HCT116 (cell line): ENCODE data around the gene MLX. TPM values are rescaled to one million over a fixed set of nuclear protein-coding genes. Genes with fewer than 3 reads are reported as not detected.

Source experiments
- ATAC-seq: fragments of 200-7000 bp; cut with Tn5 transposase; 2 replicates; pipeline ENCODE4 v1.9.1; 2020; ENCODE audit warnings: mild to moderate bottlenecking, moderate library complexity
- BruUV-seq: library from RNA; stranded (reverse); fragments of 400-500 nt; replicated peaks from 2 replicates; lab custom pipeline; 2021; lab: Mats Ljungman, UMichigan
- CTCF ChIA-PET: fragments of 300-600 bp; sonication (Branson Sonifier 250); formaldehyde crosslinking; loops from one replicate; lab custom pipeline; 2021; ENCODE audit warnings: antibody characterized with exemption; lab: Charles Lee
- POLR2A ChIA-PET: fragments of 300-600, 350-600 bp; sonication (Branson Sonifier 250); formaldehyde crosslinking; loops from one replicate; lab custom pipeline; 2021; ENCODE audit warnings: antibody characterized with exemption; lab: Charles Lee
- RAD21 ChIA-PET, 2 experiments: fragments of 300-600 bp; sonication (Branson Sonifier 250); formaldehyde crosslinking; loops; one replicate each; lab custom pipeline; 2023; ENCODE audit warnings: low total read pairs in 2 of 2; ENCODE audit not compliant: uncharacterized antibody in 2 of 2, unreplicated experiment in 2 of 2, low non-redundant PET in 1 of 2; lab: Charles Lee
- DNase-seq: peaks from one replicate; pipeline ENCODE4 v3.0.0-alpha.2; 2010; ENCODE audit warnings: low read depth, low spot score
- H2AFZ ChIP-seq: fragments of 200-600 bp; shearing (Covaris generic), sonication (generic); 2 replicates; pipeline ENCODE4 v1.6.1; 2017; ENCODE audit warnings: low read depth, mixed run types, mixed read lengths, antibody characterized with exemption, low read length; ENCODE audit not compliant: poor library complexity, severe bottlenecking
- H3K27ac ChIP-seq: 2 replicates; pipeline ENCODE4 v1.5.1; 2012; ENCODE audit warnings: low read depth, low read length
- H3K27me3 ChIP-seq: fragments of 200-600 bp; sonication (generic); 2 replicates; pipeline ENCODE4 v1.6.1; 2016; ENCODE audit warnings: mixed run types, low read length, mixed read lengths; ENCODE audit not compliant: insufficient read depth
- H3K36me3 ChIP-seq, 2 experiments: fragments of 200-500 bp in 1 of 2; fragments of 200-600 bp in 1 of 2; sonication (Bioruptor generic) in 1 of 2; sonication (generic) in 1 of 2; 2 replicates each; pipeline versions ENCODE4 v1.5.1 to v1.6.1; 2014 to 2016; ENCODE audit warnings: low read length in 2 of 2, inconsistent platforms in 1 of 2, mixed read lengths in 1 of 2, mixed run types in 1 of 2; ENCODE audit not compliant: insufficient read depth in 2 of 2, control insufficient read depth in 1 of 2
- H3K4me1 ChIP-seq, 2 experiments: fragments of 200-600 bp in 1 of 2; sonication (generic) in 1 of 2; 2 replicates each; pipeline versions ENCODE4 v1.5.1 to v1.6.1; 2012 to 2017; ENCODE audit warnings: low read length in 2 of 2, inconsistent platforms in 1 of 2, mild to moderate bottlenecking in 1 of 2, mixed read lengths in 1 of 2, mixed run types in 1 of 2, moderate library complexity in 1 of 2; ENCODE audit not compliant: insufficient read depth in 2 of 2, control insufficient read depth in 1 of 2
- H3K4me2 ChIP-seq: fragments of 200-600 bp; sonication (generic); 2 replicates; pipeline ENCODE4 v1.6.1; 2017; ENCODE audit warnings: mixed run types, low read length, mixed read lengths
- H3K4me3 ChIP-seq, 2 experiments: fragments of 200-600 bp in 1 of 2; sonication (generic) in 1 of 2; replicated peaks in 1 of 2; 2 replicates each; pipeline ENCODE4 v1.5.1; 2011 to 2016; ENCODE audit warnings: low read length in 2 of 2, control low read depth in 1 of 2, low read depth in 1 of 2, mild to moderate bottlenecking in 1 of 2, mixed read lengths in 1 of 2, mixed run types in 1 of 2
- H3K79me2 ChIP-seq: fragments of 200-600 bp; sonication (generic); 2 replicates; pipeline ENCODE4 v1.6.1; 2017; ENCODE audit warnings: mild to moderate bottlenecking, mixed run types, low read length, moderate library complexity, mixed read lengths; ENCODE audit not compliant: insufficient read depth
- H3K9ac ChIP-seq: fragments of 200-600 bp; sonication (generic); 2 replicates; pipeline ENCODE4 v1.6.1; 2016; ENCODE audit warnings: low read length, mixed read lengths
- H3K9me2 ChIP-seq: fragments of 200-600 bp; sonication (generic), shearing (Covaris generic); 2 replicates; pipeline ENCODE4 v1.6.1; 2017; ENCODE audit warnings: mixed run types, mild to moderate bottlenecking, moderate library complexity; ENCODE audit not compliant: insufficient read depth
- H3K9me3 ChIP-seq, 2 experiments: fragments of 200-500 bp in 1 of 2; fragments of 200-600 bp in 1 of 2; sonication (Bioruptor generic) in 1 of 2; sonication (generic) in 1 of 2; 2 replicates each; pipeline ENCODE4 v1.6.1; 2014 to 2017; ENCODE audit warnings: low read length in 2 of 2, mixed read lengths in 2 of 2, inconsistent platforms in 1 of 2, low read depth in 1 of 2, mild to moderate bottlenecking in 1 of 2, mixed run types in 1 of 2, moderate library complexity in 1 of 2; ENCODE audit not compliant: control insufficient read depth in 1 of 2, insufficient read depth in 1 of 2
- H4K20me1 ChIP-seq: fragments of 200-600 bp; sonication (generic), shearing (Covaris generic); 2 replicates; pipeline ENCODE4 v1.6.1; 2017; ENCODE audit warnings: mixed run types, mild to moderate bottlenecking, moderate library complexity; ENCODE audit not compliant: insufficient read depth
- ATF3 ChIP-seq: IDR thresholded peaks from 2 replicates; pipeline ENCODE4 v1.6.1; 2012
- CBX3 ChIP-seq: IDR thresholded peaks from 2 replicates; pipeline ENCODE4 v1.6.1; 2012; ENCODE audit warnings: low read depth
- CEBPB ChIP-seq: IDR thresholded peaks from 2 replicates; pipeline ENCODE4 v1.6.1; 2012; ENCODE audit warnings: low read depth
- EGR1 ChIP-seq: IDR thresholded peaks from 2 replicates; pipeline ENCODE4 v1.6.1; 2012; ENCODE audit warnings: low read depth
- ELF1 ChIP-seq: IDR thresholded peaks from 2 replicates; pipeline ENCODE4 v1.6.1; 2012; ENCODE audit warnings: low read depth, borderline replicate concordance
- EZH2 ChIP-seq: fragments of 200-600 bp; sonication (generic); IDR thresholded peaks from 2 replicates; pipeline ENCODE4 v1.6.1; 2017; ENCODE audit warnings: antibody characterized with exemption, mixed run types
- JUND ChIP-seq: IDR thresholded peaks from 2 replicates; pipeline ENCODE4 v1.6.1; 2012
- POLR2A ChIP-seq: IDR thresholded peaks from 2 replicates; pipeline ENCODE4 v1.7.0; 2011; ENCODE audit warnings: borderline replicate concordance; ENCODE audit not compliant: insufficient read depth, insufficient read length; ENCODE audit errors: extremely low read depth
- RAD21 ChIP-seq: IDR thresholded peaks from 2 replicates; pipeline ENCODE4 v1.6.1; 2012; ENCODE audit warnings: low read depth, mild to moderate bottlenecking
- SP1 ChIP-seq: IDR thresholded peaks from 2 replicates; pipeline ENCODE4 v1.6.1; 2012; ENCODE audit warnings: low read depth
- SRF ChIP-seq: IDR thresholded peaks from 2 replicates; pipeline ENCODE4 v1.6.1; 2012; ENCODE audit warnings: low read depth
- TCF7L2 ChIP-seq: IDR thresholded peaks from 2 replicates; pipeline ENCODE4 v1.7.0; 2011; ENCODE audit warnings: borderline replicate concordance, inconsistent platforms; ENCODE audit not compliant: insufficient read depth, insufficient read length; ENCODE audit errors: extremely low read depth
- YY1 ChIP-seq: IDR thresholded peaks from 2 replicates; pipeline ENCODE4 v1.6.1; 2011; ENCODE audit warnings: low read length, low read depth, moderate library complexity, mild to moderate bottlenecking; ENCODE audit not compliant: insufficient replicate concordance; ENCODE audit errors: extremely low read depth
- ZBTB33 ChIP-seq: IDR thresholded peaks from 2 replicates; pipeline ENCODE4 v1.6.1; 2011; ENCODE audit warnings: mild to moderate bottlenecking, low read length, moderate library complexity; ENCODE audit not compliant: insufficient replicate concordance; ENCODE audit errors: extremely low read depth
- intact Hi-C: fragments of 100-400 bp; cut with micrococcal nuclease; formaldehyde crosslinking; loops from 2 replicates; pipeline ENCODE4 v1.10.0; 2022
- total RNA-seq: library from RNA; stranded (reverse); gene quantifications from one replicate; pipeline ENCODE4 v1.2.1, GENCODE V29; 2021; ENCODE audit not compliant: unreplicated experiment

The MLX gene
- total RNA-seq, 1 experiment from 2014 or later, result 47.9 TPM

- no peak overlapping the region for H3K4me2 ChIP-seq
- ChIA-PET POLR2A (interaction anchor here (1.1 kb wide), 1 partner anchor 99 kb away, joined by 4 read pairs; no protein-coding TSS in a partner anchor), CTCF (no interaction called here), RAD21 (no interaction called here)
- H3K4me1 ChIP-seq, result peaks cover 30 to 69% of the 10 kb centered on the region in 2 experiments
- no peaks in the 10 kb centered on the region for H3K27me3 ChIP-seq
- no peak overlapping the region for H3K4me3 ChIP-seq
- H3K9ac ChIP-seq, result no peak overlapping the region
- no peaks in the 10 kb centered on the region for H3K9me2 ChIP-seq
- DNase-seq (no peak), ATAC-seq (no peak)
- intact Hi-C loops, result loop anchor here (5.0 to 10.0 kb wide), 2 partner anchors 408 to 500 kb away; partner anchors contain the start of gene NKIRAS2
- H3K9me3 ChIP-seq, result no peaks in the 10 kb centered on the region
- no peak overlapping the region for H2AFZ ChIP-seq
- H3K36me3 ChIP-seq, result peaks cover 3 to 5% of the 10 kb centered on the region in 2 experiments; a peak in 2 of 4 replicates
- no peaks in the 10 kb centered on the region for H3K79me2 ChIP-seq
- BruUV-seq, result no TSS peak
- H3K27ac ChIP-seq, result no peak overlapping the region
- H4K20me1 ChIP-seq, result no peaks in the 10 kb centered on the region
- TF ChIP-seq RAD21 (no peak), ELF1 (no peak)
- TF ChIP-seq, all 23 proteins: peak for 0
These were observed 41.7 kb upstream of the MLX start for GRCh38 chr17:42525221-42525620.

GRCh38 chr17:42526031-42526444 lies 40.9 kb upstream of the MLX start:
- POLR2A ChIA-PET, result no interaction called here
- Histone ChIP-seq H3K4me3 (no peak overlapping the region), H3K27ac (no peak overlapping the region), H2AFZ (no peak overlapping the region), H3K79me2 (no peaks in the 10 kb centered on the region), H3K4me2 (no peak overlapping the region), H3K9ac (no peak overlapping the region), H3K9me3 (no peaks in the 10 kb centered on the region), H3K36me3 (peaks cover 3 to 5% of the 10 kb centered on the region in 2 experiments; a peak in 2 of 4 replicates), H3K9me2 (no peaks in the 10 kb centered on the region), H3K27me3 (no peaks in the 10 kb centered on the region), H3K4me1 (peaks cover 26 to 67% of the 10 kb centered on the region in 2 experiments), H4K20me1 (no peaks in the 10 kb centered on the region)
- no peak for DNase-seq
- RAD21 ChIA-PET, result interaction anchor here in 1 of 2 experiments (2.0 kb wide), 1 partner anchor 8 kb away, joined by 6 read pairs; no protein-coding TSS in a partner anchor
- TF ChIP-seq CBX3 (no peak), TCF7L2 (no peak), YY1 (no peak), EZH2 (no peak), ATF3 (no peak), SRF (no peak), ZBTB33 (no peak), EGR1 (no peak), JUND (no peak), CEBPB (no peak), POLR2A (no peak), RAD21 (no peak), SP1 (no peak), ELF1 (no peak)
- CTCF ChIA-PET, result interaction anchor here (1.5 kb wide), 1 partner anchor 119 kb away, joined by 14 read pairs; no protein-coding TSS in a partner anchor
- ATAC-seq, result no peak
- intact Hi-C loops, result loop anchor here (5.0 to 10.0 kb wide), 2 partner anchors 409 to 501 kb away; partner anchors contain the start of gene NKIRAS2
- no TSS peak for BruUV-seq
